Measurements from ENCODE around the gene HORMAD2. TPM values are rescaled to one million over a fixed set of nuclear protein-coding genes. Genes with fewer than 3 reads are reported as not detected.

Gene HORMAD2
- total RNA-seq, 1 donor from 2014 or later = 0.98 TPM

DNA sequence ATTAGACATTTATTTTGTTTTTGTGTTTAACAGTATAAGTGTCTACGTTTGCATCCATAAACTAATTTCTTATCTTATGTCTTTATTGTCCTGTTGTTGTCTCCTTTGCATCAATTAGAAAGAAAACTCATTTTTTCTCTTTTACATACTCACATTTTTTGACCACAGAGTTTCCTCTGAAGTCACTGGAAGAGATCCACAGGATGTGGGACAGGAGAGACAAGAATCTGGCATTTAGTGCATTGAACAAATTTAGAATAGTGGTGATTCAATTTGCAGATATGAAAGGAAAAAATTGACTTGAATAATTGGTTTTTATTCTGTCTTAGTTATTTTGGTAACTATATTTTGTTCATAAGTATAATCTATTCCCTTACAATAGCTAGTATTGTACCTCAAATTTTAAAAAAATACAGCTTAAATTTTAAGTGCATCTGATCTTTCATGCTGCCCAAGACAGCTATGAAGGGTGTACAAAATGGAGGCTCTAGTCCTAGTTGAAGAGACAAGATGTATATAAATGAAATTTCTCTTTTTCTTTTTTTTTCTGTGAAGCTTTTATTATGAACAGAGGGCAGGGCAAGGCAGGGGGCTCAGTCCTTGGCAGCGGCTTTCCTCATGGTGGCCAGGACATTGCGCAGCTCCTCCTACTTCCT lies 24.4 kb downstream of the HORMAD2 start:
- intact Hi-C loops (cut with micrococcal nuclease) = loop anchor here (1.0 to 5.0 kb wide), 3 partner anchors 78 to 163 kb away; partner anchors contain the start of genes LIF and OSM

- intact Hi-C loops (cut with micrococcal nuclease) = loop anchor here (5.0 kb wide), 1 partner anchor 77 kb away; no protein-coding TSS in a partner anchor
Observed at GRCh38 chr22:30105483-30105882, 25.2 kb downstream of the HORMAD2 start.

DNA sequence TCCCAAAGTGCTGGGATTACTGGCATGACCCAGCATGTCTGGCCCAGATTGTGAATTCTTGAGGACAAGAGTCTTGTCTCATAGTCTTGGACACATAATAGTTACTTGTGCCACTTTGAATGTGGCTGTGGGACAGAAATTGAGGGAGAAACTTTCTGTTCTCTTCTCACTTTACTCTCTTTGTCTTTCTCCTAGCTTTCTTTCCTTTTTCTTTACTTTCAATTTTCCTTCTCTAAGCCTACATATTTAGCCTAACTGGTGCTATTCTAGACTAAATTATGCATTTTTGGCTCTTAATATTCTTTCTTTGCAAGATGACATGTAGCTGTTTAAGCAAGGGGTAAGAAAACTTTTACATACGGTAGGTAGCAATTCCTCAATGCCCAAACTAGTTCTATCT lies 33.2 kb downstream of the HORMAD2 start:
- intact Hi-C loops (cut with micrococcal nuclease) = loop anchor here (5.0 kb wide), 1 partner anchor 44 kb away; no protein-coding TSS in a partner anchor

DNA sequence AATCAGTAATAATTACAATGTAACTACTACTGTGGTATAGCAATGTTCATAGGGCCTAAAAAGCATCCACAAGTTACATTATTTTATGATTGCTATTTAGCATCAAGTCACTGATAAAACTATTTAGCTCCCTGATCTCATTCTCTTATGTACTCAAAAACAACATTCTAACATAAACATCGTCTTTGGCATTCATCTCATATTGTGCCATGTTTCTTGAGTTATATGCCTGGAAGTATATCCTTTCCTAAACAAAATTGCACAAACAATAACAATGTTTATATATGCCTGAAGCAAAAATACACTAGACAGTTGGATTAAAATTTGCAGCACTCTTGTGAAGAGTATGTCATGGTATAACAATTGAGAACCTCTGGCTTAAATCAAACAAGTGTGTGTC lies 34.1 kb downstream of the HORMAD2 start:
- intact Hi-C loops (cut with micrococcal nuclease) = loop anchor here (5.0 kb wide), 1 partner anchor 43 kb away; no protein-coding TSS in a partner anchor

DNA sequence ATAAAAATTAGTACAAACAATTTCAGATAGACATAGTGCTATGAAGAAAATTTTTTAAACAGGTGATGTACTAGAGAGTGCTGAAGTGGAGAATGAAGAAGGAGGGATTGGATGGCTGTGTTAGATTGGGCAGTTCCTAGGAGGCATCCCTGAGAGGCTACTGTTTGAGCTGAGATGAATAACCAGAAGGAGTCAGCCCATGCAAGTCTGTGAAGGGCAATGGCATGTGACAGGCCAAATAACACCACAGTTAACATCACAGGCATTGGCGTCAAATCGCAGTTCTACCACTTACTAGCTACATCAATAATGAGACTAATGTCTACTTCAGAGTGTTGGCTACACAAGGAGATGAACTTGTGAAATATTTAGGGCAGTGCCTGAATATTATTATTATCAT lies 35.4 kb downstream of the HORMAD2 start:
- intact Hi-C loops (cut with micrococcal nuclease) = no loop called here

DNA sequence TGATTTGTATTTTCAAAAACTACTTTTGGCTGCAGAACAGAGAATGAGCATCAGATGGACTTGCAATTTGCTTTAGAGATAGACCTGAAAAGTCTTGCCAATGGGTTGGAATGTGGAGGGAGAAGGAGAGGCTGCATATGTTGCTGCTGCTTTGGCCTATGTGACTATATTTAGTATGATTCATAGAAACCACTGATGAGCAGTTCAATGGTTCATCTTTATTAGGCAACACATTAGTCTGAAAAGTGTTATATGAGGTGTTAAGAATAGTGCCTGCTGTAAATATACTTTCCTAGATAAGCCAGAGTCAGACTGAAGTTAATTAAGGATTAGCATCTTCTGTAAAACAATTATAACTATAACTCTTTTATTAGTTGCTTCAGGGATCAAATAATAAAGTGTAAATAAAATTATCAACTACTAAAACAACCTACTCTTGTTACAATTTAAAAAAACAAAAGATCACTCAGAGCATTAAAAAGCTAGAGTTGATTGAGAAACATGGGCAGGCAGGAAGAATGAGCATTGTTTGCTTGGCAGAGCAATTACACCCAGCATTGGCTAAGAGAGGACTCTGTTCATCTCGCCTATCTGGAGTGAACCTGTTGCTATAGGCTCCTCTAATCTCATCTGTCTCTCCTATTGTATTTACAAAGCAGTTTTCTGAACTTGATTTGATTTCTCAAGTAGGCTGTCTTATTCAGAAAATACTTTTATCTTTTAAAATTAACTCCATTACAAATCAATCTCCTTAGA lies 36.3 kb downstream of the HORMAD2 start:
- intact Hi-C loops (cut with micrococcal nuclease) = no loop called here

DNA sequence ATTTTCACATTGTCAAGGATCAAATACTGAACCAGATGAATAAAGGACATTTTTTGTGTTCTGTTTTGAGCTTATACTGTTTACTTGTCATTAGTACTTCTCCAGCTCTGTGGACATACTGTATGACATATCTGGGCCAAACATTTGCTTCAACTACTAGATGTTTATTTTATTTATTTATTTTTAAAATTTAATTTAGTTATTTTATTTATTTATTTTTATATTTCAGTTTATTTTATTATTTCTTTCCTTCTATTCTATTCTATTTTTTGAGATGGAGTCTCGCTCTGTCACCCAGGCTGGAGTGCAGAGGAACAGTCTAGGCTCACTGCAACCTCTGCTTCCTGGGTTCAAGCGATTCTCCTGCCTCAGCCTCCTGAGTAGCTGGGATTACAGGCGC lies 37.0 kb downstream of the HORMAD2 start:
- intact Hi-C loops (cut with micrococcal nuclease) = no loop called here

DNA sequence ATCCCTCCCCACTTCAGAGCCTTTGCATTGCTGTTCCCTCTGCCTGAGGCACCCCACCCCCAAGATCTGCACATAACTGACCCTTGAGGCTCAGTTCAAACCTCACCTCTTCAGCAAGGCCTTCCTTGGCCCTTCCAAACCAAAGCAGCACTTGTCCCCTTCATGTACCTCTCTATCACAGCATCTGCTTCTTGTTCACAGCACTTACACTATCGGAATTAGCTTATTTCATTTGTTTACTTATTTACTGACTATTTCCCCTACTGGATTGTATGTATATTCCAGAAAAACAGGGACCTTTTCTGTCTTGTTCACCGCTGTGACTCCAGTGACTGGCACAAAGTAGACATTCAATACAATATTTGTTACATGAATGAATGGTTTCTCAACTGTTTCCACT lies 38.0 kb downstream of the HORMAD2 start:
- intact Hi-C loops (cut with micrococcal nuclease) = no loop called here

GRCh38 chr22:30121960-30122359 lies 41.7 kb downstream of the HORMAD2 start:
- intact Hi-C loops (cut with micrococcal nuclease) = no loop called here

DNA sequence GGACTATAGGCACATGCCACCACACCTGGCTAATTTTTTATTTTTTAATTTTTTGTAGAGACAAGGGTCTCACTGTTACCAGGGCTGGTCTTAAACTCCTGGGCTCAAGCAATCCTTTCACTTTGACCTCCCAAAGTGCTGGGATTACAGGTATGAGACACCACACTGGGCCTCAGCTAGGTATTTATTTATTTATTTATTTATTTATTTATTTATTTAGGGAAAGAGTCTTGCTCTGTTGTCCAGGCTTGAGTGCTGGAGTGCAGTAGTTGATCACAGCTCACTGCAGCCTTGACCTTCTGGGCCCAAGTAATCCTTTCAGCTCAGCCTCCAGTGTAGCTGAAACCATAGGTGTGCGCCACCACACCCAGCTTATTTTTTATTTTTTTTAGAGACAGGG lies 43.2 kb downstream of the HORMAD2 start:
- intact Hi-C loops (cut with micrococcal nuclease) = no loop called here

DNA sequence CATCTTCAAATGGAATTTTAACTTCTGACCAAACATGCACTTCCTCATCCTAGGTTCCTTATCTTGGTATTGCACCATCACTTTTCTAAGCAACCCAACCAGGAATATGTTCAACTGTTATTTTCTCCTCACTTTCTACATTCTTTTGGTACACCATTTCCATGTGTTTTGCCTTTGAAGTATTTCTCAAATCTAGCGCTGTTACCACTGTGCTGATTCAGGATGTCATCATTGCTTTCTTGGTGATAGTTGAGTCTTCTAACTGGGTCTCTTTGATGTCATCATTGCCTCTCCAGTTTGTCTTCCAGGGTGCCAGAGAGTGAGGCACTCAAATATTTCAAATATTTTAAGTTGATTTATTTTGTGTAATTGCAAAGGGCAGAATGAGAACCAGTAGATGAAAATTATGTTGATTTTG lies 47.5 kb downstream of the HORMAD2 start:
- intact Hi-C loops (cut with micrococcal nuclease) = no loop called here

DNA sequence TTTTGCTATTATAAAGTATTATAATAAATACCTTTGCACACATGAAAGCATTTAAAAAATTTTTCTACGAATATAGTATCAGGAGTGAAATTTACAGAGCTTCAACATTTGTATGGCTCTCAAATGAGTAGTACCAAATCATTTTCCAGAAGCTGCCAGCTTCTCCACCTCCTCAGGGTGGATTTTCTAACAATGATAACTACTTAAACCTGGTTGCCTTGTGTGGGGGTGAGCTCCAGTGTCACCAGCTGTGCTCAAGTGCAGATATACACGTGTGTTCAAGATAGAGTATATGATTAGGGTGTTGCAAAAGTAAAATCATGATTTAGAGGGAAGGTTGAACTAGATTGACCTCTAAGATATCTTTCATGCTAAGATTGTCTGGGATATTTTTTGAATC lies 48.2 kb downstream of the HORMAD2 start:
- intact Hi-C loops (cut with micrococcal nuclease) = no loop called here

GRCh38 chr22:30129636-30130035 lies 49.4 kb downstream of the HORMAD2 start:
- intact Hi-C loops (cut with micrococcal nuclease) = no loop called here

DNA sequence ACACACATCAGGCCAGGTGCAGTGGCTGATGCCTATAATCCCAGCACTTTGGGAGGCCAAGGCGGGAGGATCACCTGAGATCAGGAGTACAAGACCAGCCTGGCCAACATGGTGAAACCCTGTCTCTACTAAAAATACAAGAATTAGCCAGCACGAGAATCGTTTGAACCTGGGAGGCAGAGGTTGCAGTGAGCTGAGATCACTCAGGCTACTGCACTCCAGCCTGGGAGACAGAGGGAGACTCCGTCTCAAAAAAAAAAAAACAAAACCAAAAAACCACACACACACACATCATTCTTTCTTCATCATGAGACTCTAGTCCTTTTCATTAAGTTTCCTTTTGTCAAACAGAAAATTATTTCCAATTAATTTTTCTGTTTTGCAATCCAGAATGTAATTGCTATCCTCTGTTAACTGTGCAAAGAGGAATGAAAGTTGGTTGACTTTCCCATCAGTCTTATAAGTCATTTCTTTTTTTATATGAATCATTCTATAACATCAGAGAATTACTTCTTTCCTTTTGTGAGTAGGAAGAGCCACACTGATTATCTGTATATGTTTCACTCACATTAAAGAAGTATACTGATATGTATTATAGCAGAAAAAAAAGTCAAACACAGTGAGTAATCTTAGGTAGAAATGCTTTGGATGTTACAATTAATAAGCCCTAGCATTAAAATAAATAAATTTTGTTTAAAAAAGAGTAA lies 52.2 kb downstream of the HORMAD2 start:
- intact Hi-C loops (cut with micrococcal nuclease) = no loop called here

DNA sequence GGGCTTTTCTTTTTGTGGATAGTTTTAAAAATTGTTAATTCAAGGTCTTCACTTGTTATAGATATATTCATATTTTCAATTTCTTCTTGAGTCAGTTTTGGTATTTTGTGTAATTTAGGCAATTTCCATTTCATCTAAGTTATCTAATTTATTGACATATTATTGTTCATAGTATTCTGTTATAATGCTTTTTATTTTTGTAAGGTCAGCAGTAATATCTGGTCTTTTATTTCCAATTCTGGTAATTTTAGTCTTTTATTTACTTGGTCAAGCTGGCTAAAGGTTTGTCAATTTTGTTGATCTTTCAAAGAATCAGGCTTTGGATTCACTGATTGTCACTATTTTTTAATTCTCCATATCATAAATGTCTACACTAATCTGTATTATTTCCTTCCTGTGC lies 60.1 kb downstream of the HORMAD2 start:
- intact Hi-C loops (cut with micrococcal nuclease) = no loop called here

GRCh38 chr22:30143265-30143664 lies 63.0 kb downstream of the HORMAD2 start:
- intact Hi-C loops (cut with micrococcal nuclease) = no loop called here

DNA sequence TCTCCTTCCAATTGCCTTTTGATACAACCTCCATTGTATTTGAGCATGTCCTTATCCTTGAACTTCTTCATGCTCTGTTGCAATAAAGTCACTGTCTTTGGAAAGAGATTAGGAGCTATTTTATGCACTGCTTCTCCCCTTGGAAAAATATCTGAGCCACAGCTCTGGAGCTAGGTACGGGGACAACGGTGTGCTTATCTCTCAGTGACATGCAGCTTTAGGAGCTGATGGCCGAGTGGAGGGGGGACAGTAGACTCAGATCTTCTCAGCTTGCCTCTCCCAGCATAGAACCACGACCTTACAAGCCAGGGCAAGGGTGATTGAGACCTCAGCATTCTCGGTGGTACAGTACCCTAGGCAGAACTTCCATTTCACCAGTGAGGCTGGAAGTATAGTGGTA lies 64.1 kb downstream of the HORMAD2 start:
- intact Hi-C loops (cut with micrococcal nuclease) = no loop called here

- intact Hi-C loops (cut with micrococcal nuclease) = no loop called here
Observed at GRCh38 chr22:30150212-30150611, 69.9 kb downstream of the HORMAD2 start.

- intact Hi-C loops (cut with micrococcal nuclease) = loop anchor here (5.0 kb wide), 2 partner anchors 34 to 46 kb away; no protein-coding TSS in a partner anchor
Observed at GRCh38 chr22:30158277-30158676, 78.0 kb downstream of the HORMAD2 start.

DNA sequence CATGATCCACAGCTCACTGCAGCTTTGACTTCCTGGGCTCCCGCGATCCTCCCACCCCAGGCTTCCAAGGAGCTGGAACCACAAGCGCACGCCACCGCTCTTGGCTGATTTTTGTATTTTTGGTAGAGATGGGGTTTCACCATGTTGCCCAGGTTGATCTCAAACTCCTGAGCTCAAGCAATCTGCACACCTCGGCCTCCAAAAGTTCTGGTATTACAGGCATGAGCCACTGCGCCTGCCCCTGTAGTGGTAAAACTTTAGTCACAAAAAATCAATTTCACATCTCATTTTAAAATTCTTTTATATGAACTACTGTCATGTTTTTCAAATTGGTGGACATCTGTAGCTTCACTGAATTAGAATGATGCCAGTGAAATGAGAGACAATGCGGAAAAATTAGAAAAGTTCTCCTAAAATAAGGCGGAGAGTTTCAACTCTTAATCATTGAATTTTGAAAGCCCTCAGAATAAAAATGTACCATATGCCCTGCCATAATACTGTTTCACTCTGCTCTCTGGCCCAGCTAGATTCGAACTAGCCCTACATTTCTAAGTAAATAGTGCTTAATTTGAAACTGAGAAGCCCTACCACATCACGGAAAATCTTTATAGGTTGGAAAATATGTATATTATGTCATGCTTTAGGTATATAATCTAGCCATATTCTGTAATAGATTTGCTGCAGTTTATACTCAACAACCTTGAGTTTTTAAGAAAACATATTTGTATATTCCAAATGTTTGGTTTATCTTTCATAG lies 78.7 kb downstream of the HORMAD2 start:
- intact Hi-C loops (cut with micrococcal nuclease) = loop anchor here (5.0 kb wide), 2 partner anchors 33 to 47 kb away; no protein-coding TSS in a partner anchor
